Peyer's patch (tissue), 4 donors: ENCODE data around the gene PGAP3.

Experiments
- POLR2A ChIP-seq, 2 donors: fragments of 450-650 bp; IDR thresholded peaks; one replicate each; pipeline ENCODE4 v1.5.1; 2017; ENCODE audit warnings: antibody characterized with exemption in 2 of 2, mild to moderate bottlenecking in 2 of 2, moderate library complexity in 2 of 2
- TF ChIP-seq, protein P1 (sequence below), 6 experiments: fragments of 450-650 bp in 4 of 6; fragments of 200-600 bp in 2 of 6; sonication (generic) in 1 of 6; IDR thresholded peaks; one replicate each; pipeline ENCODE4 v1.5.1; 2017 to 2019; ENCODE audit warnings: antibody characterized with exemption in 6 of 6, mild to moderate bottlenecking in 3 of 6, moderate library complexity in 1 of 6

DNA sequence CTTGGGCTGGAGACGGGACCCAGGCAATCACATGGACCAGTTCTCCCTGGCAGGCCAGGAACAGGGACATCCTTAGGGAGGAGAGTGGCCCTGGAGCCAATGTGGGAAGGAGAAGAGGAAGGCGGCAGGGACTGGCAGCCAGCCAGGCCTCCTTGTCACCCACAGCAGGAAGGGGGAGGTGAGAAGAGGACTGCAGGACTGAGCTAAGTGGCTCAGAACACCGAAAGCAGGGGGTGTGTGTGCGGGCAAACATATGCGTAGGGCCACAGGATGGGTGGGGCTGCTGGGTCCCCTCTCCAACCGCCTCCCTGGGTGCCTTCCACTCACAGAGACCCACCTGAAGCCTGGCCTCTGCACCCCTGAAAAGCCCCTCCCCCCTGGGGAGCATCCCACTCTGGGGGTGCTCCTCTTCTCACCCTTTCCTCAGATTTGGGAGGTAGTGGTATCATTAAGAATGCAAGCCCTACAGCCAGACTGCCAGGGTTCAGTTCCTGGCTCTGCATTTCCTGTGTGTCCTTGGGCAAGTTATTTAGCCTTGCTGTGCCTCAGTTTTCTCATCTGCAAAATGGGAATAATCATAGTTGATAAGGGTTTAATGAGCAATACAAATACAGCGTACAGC, 11.5 kb downstream of the PGAP3 start:
- TF ChIP-seq, protein P1, sequence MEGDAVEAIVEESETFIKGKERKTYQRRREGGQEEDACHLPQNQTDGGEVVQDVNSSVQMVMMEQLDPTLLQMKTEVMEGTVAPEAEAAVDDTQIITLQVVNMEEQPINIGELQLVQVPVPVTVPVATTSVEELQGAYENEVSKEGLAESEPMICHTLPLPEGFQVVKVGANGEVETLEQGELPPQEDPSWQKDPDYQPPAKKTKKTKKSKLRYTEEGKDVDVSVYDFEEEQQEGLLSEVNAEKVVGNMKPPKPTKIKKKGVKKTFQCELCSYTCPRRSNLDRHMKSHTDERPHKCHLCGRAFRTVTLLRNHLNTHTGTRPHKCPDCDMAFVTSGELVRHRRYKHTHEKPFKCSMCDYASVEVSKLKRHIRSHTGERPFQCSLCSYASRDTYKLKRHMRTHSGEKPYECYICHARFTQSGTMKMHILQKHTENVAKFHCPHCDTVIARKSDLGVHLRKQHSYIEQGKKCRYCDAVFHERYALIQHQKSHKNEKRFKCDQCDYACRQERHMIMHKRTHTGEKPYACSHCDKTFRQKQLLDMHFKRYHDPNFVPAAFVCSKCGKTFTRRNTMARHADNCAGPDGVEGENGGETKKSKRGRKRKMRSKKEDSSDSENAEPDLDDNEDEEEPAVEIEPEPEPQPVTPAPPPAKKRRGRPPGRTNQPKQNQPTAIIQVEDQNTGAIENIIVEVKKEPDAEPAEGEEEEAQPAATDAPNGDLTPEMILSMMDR (IDR thresholded peaks at IDR 0.05): no peak
- no peak for TF ChIP-seq POLR2A (IDR thresholded peaks at IDR 0.05)
